Measurements from ENCODE around the gene SYN1.

DNA sequence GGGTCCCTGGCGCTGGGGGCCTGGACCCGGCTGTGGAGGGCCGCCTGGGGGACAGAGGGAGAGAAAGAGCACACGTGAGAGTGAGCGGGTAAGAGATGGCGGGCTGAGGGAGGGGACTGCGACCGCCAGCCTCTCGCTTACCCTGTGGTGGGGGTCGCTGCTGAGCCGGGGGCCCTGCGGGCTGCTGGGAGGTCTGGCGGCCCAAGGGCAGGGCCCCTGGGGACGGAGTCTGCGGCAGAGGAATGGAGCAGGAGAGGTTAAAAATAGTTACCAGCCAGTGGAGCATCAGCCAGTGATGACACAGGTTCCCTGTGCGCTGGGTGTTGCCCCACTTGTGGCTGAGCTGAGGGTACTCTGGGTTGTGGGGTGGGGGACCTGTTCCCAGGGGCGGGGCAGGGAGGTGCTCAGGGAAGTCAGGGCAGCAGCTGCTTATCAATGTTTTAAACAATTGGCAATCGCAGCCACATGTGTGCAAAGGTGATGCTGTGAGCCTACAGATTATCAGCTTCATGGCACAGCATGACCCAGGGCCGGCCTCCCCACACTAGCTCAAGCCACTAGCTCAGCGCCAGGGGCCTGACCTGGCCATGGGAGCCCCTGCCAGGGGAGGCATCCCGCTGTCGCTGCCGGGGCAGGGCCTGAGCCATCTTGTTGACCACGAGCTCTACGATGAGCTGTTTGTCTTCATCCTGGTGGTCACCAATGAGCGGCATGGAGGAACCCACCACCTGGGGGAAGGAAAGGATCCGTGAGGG lies 44.9 kb downstream of the SYN1 start:
- TF ChIP-seq, protein P1, sequence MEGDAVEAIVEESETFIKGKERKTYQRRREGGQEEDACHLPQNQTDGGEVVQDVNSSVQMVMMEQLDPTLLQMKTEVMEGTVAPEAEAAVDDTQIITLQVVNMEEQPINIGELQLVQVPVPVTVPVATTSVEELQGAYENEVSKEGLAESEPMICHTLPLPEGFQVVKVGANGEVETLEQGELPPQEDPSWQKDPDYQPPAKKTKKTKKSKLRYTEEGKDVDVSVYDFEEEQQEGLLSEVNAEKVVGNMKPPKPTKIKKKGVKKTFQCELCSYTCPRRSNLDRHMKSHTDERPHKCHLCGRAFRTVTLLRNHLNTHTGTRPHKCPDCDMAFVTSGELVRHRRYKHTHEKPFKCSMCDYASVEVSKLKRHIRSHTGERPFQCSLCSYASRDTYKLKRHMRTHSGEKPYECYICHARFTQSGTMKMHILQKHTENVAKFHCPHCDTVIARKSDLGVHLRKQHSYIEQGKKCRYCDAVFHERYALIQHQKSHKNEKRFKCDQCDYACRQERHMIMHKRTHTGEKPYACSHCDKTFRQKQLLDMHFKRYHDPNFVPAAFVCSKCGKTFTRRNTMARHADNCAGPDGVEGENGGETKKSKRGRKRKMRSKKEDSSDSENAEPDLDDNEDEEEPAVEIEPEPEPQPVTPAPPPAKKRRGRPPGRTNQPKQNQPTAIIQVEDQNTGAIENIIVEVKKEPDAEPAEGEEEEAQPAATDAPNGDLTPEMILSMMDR (IDR thresholded peaks at IDR 0.05 in 4 of 5, conservative IDR thresholded peaks at IDR 0.05 in 1 of 5), result no peak
- TF ChIP-seq POLR2A (IDR thresholded peaks at IDR 0.05), result no peak
